HCT116 (cell line): ENCODE data around the gene ENPP3. TPM values are rescaled to one million over a fixed set of nuclear protein-coding genes. Genes with fewer than 3 reads are reported as not detected.

ENCODE experiments used
- ATAC-seq: fragments of 200-7000 bp; cut with Tn5 transposase; 2 replicates; pipeline ENCODE4 v1.9.1; 2020; ENCODE audit warnings: mild to moderate bottlenecking, moderate library complexity
- BruUV-seq: library from RNA; stranded (reverse); fragments of 400-500 nt; replicated peaks from 2 replicates; lab custom pipeline; 2021; lab: Mats Ljungman, UMichigan
- CTCF ChIA-PET: fragments of 300-600 bp; sonication (Branson Sonifier 250); formaldehyde crosslinking; loops from one replicate; lab custom pipeline; 2021; ENCODE audit warnings: antibody characterized with exemption; lab: Charles Lee
- POLR2A ChIA-PET: fragments of 300-600, 350-600 bp; sonication (Branson Sonifier 250); formaldehyde crosslinking; loops from one replicate; lab custom pipeline; 2021; ENCODE audit warnings: antibody characterized with exemption; lab: Charles Lee
- RAD21 ChIA-PET, 2 experiments: fragments of 300-600 bp; sonication (Branson Sonifier 250); formaldehyde crosslinking; loops; one replicate each; lab custom pipeline; 2023; ENCODE audit warnings: low total read pairs in 2 of 2; ENCODE audit not compliant: uncharacterized antibody in 2 of 2, unreplicated experiment in 2 of 2, low non-redundant PET in 1 of 2; lab: Charles Lee
- DNase-seq: peaks from one replicate; pipeline ENCODE4 v3.0.0-alpha.2; 2010; ENCODE audit warnings: low read depth, low spot score
- H2AFZ ChIP-seq: fragments of 200-600 bp; shearing (Covaris generic), sonication (generic); 2 replicates; pipeline ENCODE4 v1.6.1; 2017; ENCODE audit warnings: low read depth, mixed run types, mixed read lengths, antibody characterized with exemption, low read length; ENCODE audit not compliant: poor library complexity, severe bottlenecking
- H3K27ac ChIP-seq: 2 replicates; pipeline ENCODE4 v1.5.1; 2012; ENCODE audit warnings: low read depth, low read length
- H3K27me3 ChIP-seq: fragments of 200-600 bp; sonication (generic); 2 replicates; pipeline ENCODE4 v1.6.1; 2016; ENCODE audit warnings: mixed run types, low read length, mixed read lengths; ENCODE audit not compliant: insufficient read depth
- H3K36me3 ChIP-seq, 2 experiments: fragments of 200-500 bp in 1 of 2; fragments of 200-600 bp in 1 of 2; sonication (Bioruptor generic) in 1 of 2; sonication (generic) in 1 of 2; 2 replicates each; pipeline versions ENCODE4 v1.5.1 to v1.6.1; 2014 to 2016; ENCODE audit warnings: low read length in 2 of 2, inconsistent platforms in 1 of 2, mixed read lengths in 1 of 2, mixed run types in 1 of 2; ENCODE audit not compliant: insufficient read depth in 2 of 2, control insufficient read depth in 1 of 2
- H3K4me1 ChIP-seq, 2 experiments: fragments of 200-600 bp in 1 of 2; sonication (generic) in 1 of 2; 2 replicates each; pipeline versions ENCODE4 v1.5.1 to v1.6.1; 2012 to 2017; ENCODE audit warnings: low read length in 2 of 2, inconsistent platforms in 1 of 2, mild to moderate bottlenecking in 1 of 2, mixed read lengths in 1 of 2, mixed run types in 1 of 2, moderate library complexity in 1 of 2; ENCODE audit not compliant: insufficient read depth in 2 of 2, control insufficient read depth in 1 of 2
- H3K4me2 ChIP-seq: fragments of 200-600 bp; sonication (generic); 2 replicates; pipeline ENCODE4 v1.6.1; 2017; ENCODE audit warnings: mixed run types, low read length, mixed read lengths
- H3K4me3 ChIP-seq, 2 experiments: fragments of 200-600 bp in 1 of 2; sonication (generic) in 1 of 2; replicated peaks in 1 of 2; 2 replicates each; pipeline ENCODE4 v1.5.1; 2011 to 2016; ENCODE audit warnings: low read length in 2 of 2, control low read depth in 1 of 2, low read depth in 1 of 2, mild to moderate bottlenecking in 1 of 2, mixed read lengths in 1 of 2, mixed run types in 1 of 2
- H3K79me2 ChIP-seq: fragments of 200-600 bp; sonication (generic); 2 replicates; pipeline ENCODE4 v1.6.1; 2017; ENCODE audit warnings: mild to moderate bottlenecking, mixed run types, low read length, moderate library complexity, mixed read lengths; ENCODE audit not compliant: insufficient read depth
- H3K9ac ChIP-seq: fragments of 200-600 bp; sonication (generic); 2 replicates; pipeline ENCODE4 v1.6.1; 2016; ENCODE audit warnings: low read length, mixed read lengths
- H3K9me2 ChIP-seq: fragments of 200-600 bp; sonication (generic), shearing (Covaris generic); 2 replicates; pipeline ENCODE4 v1.6.1; 2017; ENCODE audit warnings: mixed run types, mild to moderate bottlenecking, moderate library complexity; ENCODE audit not compliant: insufficient read depth
- H3K9me3 ChIP-seq, 2 experiments: fragments of 200-500 bp in 1 of 2; fragments of 200-600 bp in 1 of 2; sonication (Bioruptor generic) in 1 of 2; sonication (generic) in 1 of 2; 2 replicates each; pipeline ENCODE4 v1.6.1; 2014 to 2017; ENCODE audit warnings: low read length in 2 of 2, mixed read lengths in 2 of 2, inconsistent platforms in 1 of 2, low read depth in 1 of 2, mild to moderate bottlenecking in 1 of 2, mixed run types in 1 of 2, moderate library complexity in 1 of 2; ENCODE audit not compliant: control insufficient read depth in 1 of 2, insufficient read depth in 1 of 2
- H4K20me1 ChIP-seq: fragments of 200-600 bp; sonication (generic), shearing (Covaris generic); 2 replicates; pipeline ENCODE4 v1.6.1; 2017; ENCODE audit warnings: mixed run types, mild to moderate bottlenecking, moderate library complexity; ENCODE audit not compliant: insufficient read depth
- CBX3 ChIP-seq: IDR thresholded peaks from 2 replicates; pipeline ENCODE4 v1.6.1; 2012; ENCODE audit warnings: low read depth
- CEBPB ChIP-seq: IDR thresholded peaks from 2 replicates; pipeline ENCODE4 v1.6.1; 2012; ENCODE audit warnings: low read depth
- EGR1 ChIP-seq: IDR thresholded peaks from 2 replicates; pipeline ENCODE4 v1.6.1; 2012; ENCODE audit warnings: low read depth
- ELF1 ChIP-seq: IDR thresholded peaks from 2 replicates; pipeline ENCODE4 v1.6.1; 2012; ENCODE audit warnings: low read depth, borderline replicate concordance
- EZH2 ChIP-seq: fragments of 200-600 bp; sonication (generic); IDR thresholded peaks from 2 replicates; pipeline ENCODE4 v1.6.1; 2017; ENCODE audit warnings: antibody characterized with exemption, mixed run types
- EZH2phosphoT487 ChIP-seq: fragments of 200-600 bp; IDR thresholded peaks from 2 replicates; pipeline ENCODE4 v1.6.1; 2018; ENCODE audit warnings: antibody characterized with exemption, borderline replicate concordance
- FOSL1 ChIP-seq: IDR thresholded peaks from 2 replicates; pipeline ENCODE4 v1.6.1; 2012; ENCODE audit warnings: low read depth
- JUND ChIP-seq: IDR thresholded peaks from 2 replicates; pipeline ENCODE4 v1.6.1; 2012
- POLR2A ChIP-seq: IDR thresholded peaks from 2 replicates; pipeline ENCODE4 v1.7.0; 2011; ENCODE audit warnings: borderline replicate concordance; ENCODE audit not compliant: insufficient read depth, insufficient read length; ENCODE audit errors: extremely low read depth
- POLR2AphosphoS5 ChIP-seq: IDR thresholded peaks from 2 replicates; pipeline ENCODE4 v1.6.1; 2011; ENCODE audit warnings: mild to moderate bottlenecking, low read depth, low read length, moderate library complexity
- RAD21 ChIP-seq: IDR thresholded peaks from 2 replicates; pipeline ENCODE4 v1.6.1; 2012; ENCODE audit warnings: low read depth, mild to moderate bottlenecking
- SIN3A ChIP-seq: IDR thresholded peaks from 2 replicates; pipeline ENCODE4 v1.6.1; 2012; ENCODE audit warnings: low read depth
- SP1 ChIP-seq: IDR thresholded peaks from 2 replicates; pipeline ENCODE4 v1.6.1; 2012; ENCODE audit warnings: low read depth
- SRF ChIP-seq: IDR thresholded peaks from 2 replicates; pipeline ENCODE4 v1.6.1; 2012; ENCODE audit warnings: low read depth
- TCF7L2 ChIP-seq: IDR thresholded peaks from 2 replicates; pipeline ENCODE4 v1.7.0; 2011; ENCODE audit warnings: borderline replicate concordance, inconsistent platforms; ENCODE audit not compliant: insufficient read depth, insufficient read length; ENCODE audit errors: extremely low read depth
- YY1 ChIP-seq: IDR thresholded peaks from 2 replicates; pipeline ENCODE4 v1.6.1; 2011; ENCODE audit warnings: low read length, low read depth, moderate library complexity, mild to moderate bottlenecking; ENCODE audit not compliant: insufficient replicate concordance; ENCODE audit errors: extremely low read depth
- intact Hi-C: fragments of 100-400 bp; cut with micrococcal nuclease; formaldehyde crosslinking; loops from 2 replicates; pipeline ENCODE4 v1.10.0; 2022
- total RNA-seq: library from RNA; stranded (reverse); gene quantifications from one replicate; pipeline ENCODE4 v1.2.1, GENCODE V29; 2021; ENCODE audit not compliant: unreplicated experiment
- TF ChIP-seq, protein P1 (sequence below): IDR thresholded peaks from 2 replicates; pipeline ENCODE4 v1.6.1; 2012; ENCODE audit warnings: low read depth
- TF ChIP-seq, protein P2 (sequence below): IDR thresholded peaks from 2 replicates; pipeline ENCODE4 v1.6.1; 2012

The ENPP3 gene
- total RNA-seq, 1 experiment from 2014 or later: 0.15 TPM

DNA sequence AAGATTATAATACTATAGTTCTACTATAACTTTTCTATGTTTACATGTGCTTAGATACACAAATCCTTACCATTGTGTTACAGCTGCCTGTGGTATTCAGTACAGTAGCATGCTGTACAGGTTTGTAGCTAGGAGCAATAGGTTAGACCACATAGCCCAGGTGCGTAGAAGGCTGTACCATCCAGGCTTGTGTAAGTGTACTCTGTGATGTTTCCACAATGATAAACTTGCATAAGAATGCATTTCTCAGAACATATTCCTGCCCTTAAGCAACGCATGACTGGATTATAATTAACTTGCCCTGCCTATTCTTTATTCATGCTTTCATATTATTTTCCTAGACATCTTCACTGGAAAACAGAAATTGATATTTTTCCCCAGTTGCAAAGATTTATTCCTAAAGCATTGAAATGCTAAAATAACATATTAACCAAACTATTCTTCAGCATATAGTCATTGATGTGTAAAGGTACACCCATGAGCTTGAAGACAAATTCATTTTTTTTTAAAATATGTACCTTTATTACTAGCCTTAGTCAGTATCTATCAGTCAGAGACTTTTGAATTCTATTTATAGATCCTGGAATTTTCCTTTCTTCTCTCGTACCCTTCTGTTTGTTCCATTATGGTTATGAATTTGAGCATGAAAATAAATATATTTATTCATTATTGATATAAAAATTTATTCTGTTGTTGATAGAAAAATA, 80.9 kb downstream of the ENPP3 start:
- Histone ChIP-seq H3K9me2 (no peaks in the 10 kb centered on the region), H3K27me3 (no peaks in the 10 kb centered on the region), H3K9ac (no peak overlapping the region), H3K79me2 (no peaks in the 10 kb centered on the region), H3K4me2 (no peak overlapping the region), H3K4me1 (no peaks in the 10 kb centered on the region), H3K9me3 (no peaks in the 10 kb centered on the region), H2AFZ (no peak overlapping the region), H3K4me3 (no peak overlapping the region), H4K20me1 (no peaks in the 10 kb centered on the region), H3K36me3 (no peaks in the 10 kb centered on the region), H3K27ac (no peak overlapping the region)
- DNase-seq (no peak), ATAC-seq (no peak)
- intact Hi-C loops: no loop called here
- no TSS peak for BruUV-seq
- RAD21 ChIA-PET: no interaction called here
- TF ChIP-seq EZH2: no peak
- TF ChIP-seq SRF: no peak
- no peak for TF ChIP-seq SP1
- POLR2A ChIA-PET: interaction anchor here (0.8 kb wide), 1 partner anchor 11 kb away, joined by 3 read pairs; no protein-coding TSS in a partner anchor
- CTCF ChIA-PET: no interaction called here

DNA sequence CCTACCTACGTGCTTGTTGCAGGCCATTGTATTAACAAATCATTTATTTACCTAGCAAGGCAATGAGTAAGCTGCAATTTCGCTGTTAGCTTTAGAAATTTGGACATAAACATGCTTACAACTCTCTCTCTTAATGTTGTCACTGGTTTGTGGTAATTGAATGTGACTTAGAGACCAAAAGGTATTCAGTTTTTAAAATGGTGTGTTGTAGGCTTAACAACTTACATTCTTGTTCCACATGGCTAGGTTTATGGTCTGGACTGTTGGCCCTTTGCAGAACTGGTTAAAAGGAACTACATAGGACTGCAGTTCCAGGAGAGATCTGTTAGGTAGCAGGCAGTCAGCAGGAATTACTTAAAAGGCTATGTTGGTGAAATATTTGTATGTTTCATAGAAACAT, 84.1 kb downstream of the ENPP3 start:
- DNase-seq (no peak), ATAC-seq (no peak)
- Histone ChIP-seq H3K4me2 (no peak overlapping the region), H3K9ac (no peak overlapping the region), H3K9me3 (no peaks in the 10 kb centered on the region), H3K4me3 (no peak overlapping the region), H3K36me3 (no peaks in the 10 kb centered on the region), H3K9me2 (no peaks in the 10 kb centered on the region), H3K27me3 (no peaks in the 10 kb centered on the region), H3K4me1 (no peaks in the 10 kb centered on the region), H3K27ac (no peak overlapping the region), H2AFZ (no peak overlapping the region), H3K79me2 (no peaks in the 10 kb centered on the region), H4K20me1 (no peaks in the 10 kb centered on the region)
- ChIA-PET CTCF (no interaction called here), POLR2A (no interaction called here), RAD21 (no interaction called here)
- intact Hi-C loops: no loop called here
- TF ChIP-seq EGR1 (no peak), RAD21 (no peak), YY1 (no peak), ELF1 (no peak), SIN3A (no peak), POLR2A (no peak), CEBPB (no peak), POLR2AphosphoS5 (no peak), EZH2 (no peak), SP1 (no peak), TCF7L2 (no peak), JUND (no peak), EZH2phosphoT487 (no peak), FOSL1 (no peak), CBX3 (no peak)
- TF ChIP-seq, protein P1, sequence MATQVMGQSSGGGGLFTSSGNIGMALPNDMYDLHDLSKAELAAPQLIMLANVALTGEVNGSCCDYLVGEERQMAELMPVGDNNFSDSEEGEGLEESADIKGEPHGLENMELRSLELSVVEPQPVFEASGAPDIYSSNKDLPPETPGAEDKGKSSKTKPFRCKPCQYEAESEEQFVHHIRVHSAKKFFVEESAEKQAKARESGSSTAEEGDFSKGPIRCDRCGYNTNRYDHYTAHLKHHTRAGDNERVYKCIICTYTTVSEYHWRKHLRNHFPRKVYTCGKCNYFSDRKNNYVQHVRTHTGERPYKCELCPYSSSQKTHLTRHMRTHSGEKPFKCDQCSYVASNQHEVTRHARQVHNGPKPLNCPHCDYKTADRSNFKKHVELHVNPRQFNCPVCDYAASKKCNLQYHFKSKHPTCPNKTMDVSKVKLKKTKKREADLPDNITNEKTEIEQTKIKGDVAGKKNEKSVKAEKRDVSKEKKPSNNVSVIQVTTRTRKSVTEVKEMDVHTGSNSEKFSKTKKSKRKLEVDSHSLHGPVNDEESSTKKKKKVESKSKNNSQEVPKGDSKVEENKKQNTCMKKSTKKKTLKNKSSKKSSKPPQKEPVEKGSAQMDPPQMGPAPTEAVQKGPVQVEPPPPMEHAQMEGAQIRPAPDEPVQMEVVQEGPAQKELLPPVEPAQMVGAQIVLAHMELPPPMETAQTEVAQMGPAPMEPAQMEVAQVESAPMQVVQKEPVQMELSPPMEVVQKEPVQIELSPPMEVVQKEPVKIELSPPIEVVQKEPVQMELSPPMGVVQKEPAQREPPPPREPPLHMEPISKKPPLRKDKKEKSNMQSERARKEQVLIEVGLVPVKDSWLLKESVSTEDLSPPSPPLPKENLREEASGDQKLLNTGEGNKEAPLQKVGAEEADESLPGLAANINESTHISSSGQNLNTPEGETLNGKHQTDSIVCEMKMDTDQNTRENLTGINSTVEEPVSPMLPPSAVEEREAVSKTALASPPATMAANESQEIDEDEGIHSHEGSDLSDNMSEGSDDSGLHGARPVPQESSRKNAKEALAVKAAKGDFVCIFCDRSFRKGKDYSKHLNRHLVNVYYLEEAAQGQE: no peak
- TF ChIP-seq, protein P2, sequence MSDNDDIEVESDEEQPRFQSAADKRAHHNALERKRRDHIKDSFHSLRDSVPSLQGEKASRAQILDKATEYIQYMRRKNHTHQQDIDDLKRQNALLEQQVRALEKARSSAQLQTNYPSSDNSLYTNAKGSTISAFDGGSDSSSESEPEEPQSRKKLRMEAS: no peak
- no TSS peak for BruUV-seq
